ENCODE measurements around the gene HMHB1. TPM values are rescaled to one million over a fixed set of nuclear protein-coding genes. Genes with fewer than 3 reads are reported as not detected.

The HMHB1 gene
- total and polyA plus RNA-seq, 4 donors: not detected

- no peak overlapping the region for H3K4me3 ChIP-seq (ENCODE audit: low read length in 2 of 2)
- H3K9me3 ChIP-seq (ENCODE audit: control insufficient read depth, low read length): no peaks in the 10 kb centered on the region
- intact Hi-C loops (cut with DNase I): no loop called here
- H3K27ac ChIP-seq (ENCODE audit: low read depth in 1 of 2, low read length in 2 of 2): no peak overlapping the region
- H3K36me3 ChIP-seq (ENCODE audit: control insufficient read depth in 1 of 2, insufficient read depth in 2 of 2, low read length in 1 of 2): no peaks in the 10 kb centered on the region
- H3K27me3 ChIP-seq (ENCODE audit: control insufficient read depth in 1 of 2, insufficient read depth in 2 of 2, low read length in 1 of 2): peaks cover 0 to 4% of the 10 kb centered on the region in 2 donors
- DNase-seq (no peak), ATAC-seq (ENCODE audit: low FRiP score) (no peak)
- H3K4me1 ChIP-seq (ENCODE audit: control insufficient read depth in 1 of 2, insufficient read depth in 2 of 2, low read length in 2 of 2): no peaks in the 10 kb centered on the region
Measured at GRCh38 chr5:143841446-143841845, 29.5 kb downstream of the HMHB1 start.

- 92 to 96% methylated on average over 2 of the region's 2 CpGs for WGBS, 2 donors
- H3K9me3 ChIP-seq (ENCODE audit: control insufficient read depth, low read length): no peaks in the 10 kb centered on the region
Measured at GRCh38 chr5:143842920-143843319, 31.0 kb downstream of the HMHB1 start.

GRCh38 chr5:143843461-143843860, 31.5 kb downstream of the HMHB1 start:
- no peak overlapping the region for H3K4me3 ChIP-seq (ENCODE audit: low read length in 2 of 2)
- DNase-seq (no peak), ATAC-seq (ENCODE audit: low FRiP score) (no peak)
- peaks cover 0 to 4% of the 10 kb centered on the region in 2 donors for H3K27me3 ChIP-seq (ENCODE audit: control insufficient read depth in 1 of 2, insufficient read depth in 2 of 2, low read length in 1 of 2)
- H3K27ac ChIP-seq (ENCODE audit: low read depth in 1 of 2, low read length in 2 of 2): no peak overlapping the region
- intact Hi-C loops (cut with DNase I): no loop called here
- H3K9me3 ChIP-seq (ENCODE audit: control insufficient read depth, low read length): no peaks in the 10 kb centered on the region
- H3K36me3 ChIP-seq (ENCODE audit: control insufficient read depth in 1 of 2, insufficient read depth in 2 of 2, low read length in 1 of 2): no peaks in the 10 kb centered on the region
- 77 to 83% methylated on average over 2 of the region's 2 CpGs for WGBS, 2 donors
- no peaks in the 10 kb centered on the region for H3K4me1 ChIP-seq (ENCODE audit: control insufficient read depth in 1 of 2, insufficient read depth in 2 of 2, low read length in 2 of 2)

More at GRCh38 chr5:143842920-143843319, 31.0 kb downstream of the HMHB1 start:
- Histone ChIP-seq H3K27ac (ENCODE audit: low read depth in 1 of 2, low read length in 2 of 2) (no peak overlapping the region), H3K27me3 (ENCODE audit: control insufficient read depth in 1 of 2, insufficient read depth in 2 of 2, low read length in 1 of 2) (peaks cover 0 to 4% of the 10 kb centered on the region in 2 donors), H3K4me1 (ENCODE audit: control insufficient read depth in 1 of 2, insufficient read depth in 2 of 2, low read length in 2 of 2) (no peaks in the 10 kb centered on the region), H3K4me3 (ENCODE audit: low read length in 2 of 2) (no peak overlapping the region), H3K36me3 (ENCODE audit: control insufficient read depth in 1 of 2, insufficient read depth in 2 of 2, low read length in 1 of 2) (no peaks in the 10 kb centered on the region)
- ATAC-seq (ENCODE audit: low FRiP score) (no peak), DNase-seq (no peak)
- intact Hi-C loops (cut with DNase I): no loop called here

- Histone ChIP-seq H3K36me3 (ENCODE audit: control insufficient read depth in 1 of 2, insufficient read depth in 2 of 2, low read length in 1 of 2) (no peaks in the 10 kb centered on the region), H3K4me3 (ENCODE audit: low read length in 2 of 2) (no peak overlapping the region), H3K4me1 (ENCODE audit: control insufficient read depth in 1 of 2, insufficient read depth in 2 of 2, low read length in 2 of 2) (no peaks in the 10 kb centered on the region), H3K27me3 (ENCODE audit: control insufficient read depth in 1 of 2, insufficient read depth in 2 of 2, low read length in 1 of 2) (no peaks in the 10 kb centered on the region), H3K27ac (ENCODE audit: low read depth in 1 of 2, low read length in 2 of 2) (no peak overlapping the region), H3K9me3 (ENCODE audit: control insufficient read depth, low read length) (no peaks in the 10 kb centered on the region)
- no peak for ATAC-seq (ENCODE audit: low FRiP score)
- DNase-seq: no peak
- intact Hi-C loops (cut with DNase I): no loop called here
- WGBS, 2 donors: 75 to 79% methylated on average over 3 of the region's 3 CpGs
Measured at GRCh38 chr5:143850050-143850683, 38.2 kb downstream of the HMHB1 start.

- no peak overlapping the region for H3K27ac ChIP-seq (ENCODE audit: low read depth in 1 of 2, low read length in 2 of 2)
- no peak overlapping the region for H3K4me3 ChIP-seq (ENCODE audit: low read length in 2 of 2)
- DNase-seq (no peak), ATAC-seq (ENCODE audit: low FRiP score) (no peak)
- H3K9me3 ChIP-seq (ENCODE audit: control insufficient read depth, low read length): no peaks in the 10 kb centered on the region
- no peaks in the 10 kb centered on the region for H3K36me3 ChIP-seq (ENCODE audit: control insufficient read depth in 1 of 2, insufficient read depth in 2 of 2, low read length in 1 of 2)
- H3K4me1 ChIP-seq (ENCODE audit: control insufficient read depth in 1 of 2, insufficient read depth in 2 of 2, low read length in 2 of 2): no peaks in the 10 kb centered on the region
- intact Hi-C loops (cut with DNase I): no loop called here
- no peaks in the 10 kb centered on the region for H3K27me3 ChIP-seq (ENCODE audit: control insufficient read depth in 1 of 2, insufficient read depth in 2 of 2, low read length in 1 of 2)
Measured at GRCh38 chr5:143851383-143851782, 39.4 kb downstream of the HMHB1 start.

- WGBS, 2 donors: 93 to 96% methylated on average over 1 of the region's 1 CpG
Measured at GRCh38 chr5:143860211-143860610, 48.2 kb downstream of the HMHB1 start.

GRCh38 chr5:143862271-143862670, 50.3 kb downstream of the HMHB1 start:
- H3K4me1 ChIP-seq (ENCODE audit: control insufficient read depth in 1 of 2, insufficient read depth in 2 of 2, low read length in 2 of 2): no peaks in the 10 kb centered on the region
- intact Hi-C loops (cut with DNase I): no loop called here
- no peak overlapping the region for H3K27ac ChIP-seq (ENCODE audit: low read depth in 1 of 2, low read length in 2 of 2)
- H3K9me3 ChIP-seq (ENCODE audit: control insufficient read depth, low read length): peaks cover 1% of the 10 kb centered on the region
- ATAC-seq (ENCODE audit: low FRiP score) (no peak), DNase-seq (no peak)
- no peaks in the 10 kb centered on the region for H3K36me3 ChIP-seq (ENCODE audit: control insufficient read depth in 1 of 2, insufficient read depth in 2 of 2, low read length in 1 of 2)
- H3K27me3 ChIP-seq (ENCODE audit: control insufficient read depth in 1 of 2, insufficient read depth in 2 of 2, low read length in 1 of 2): no peaks in the 10 kb centered on the region
- H3K4me3 ChIP-seq (ENCODE audit: low read length in 2 of 2): no peak overlapping the region

More at GRCh38 chr5:143860211-143860610, 48.2 kb downstream of the HMHB1 start:
- ATAC-seq (ENCODE audit: low FRiP score) (no peak), DNase-seq (no peak)
- Histone ChIP-seq H3K36me3 (ENCODE audit: control insufficient read depth in 1 of 2, insufficient read depth in 2 of 2, low read length in 1 of 2) (no peaks in the 10 kb centered on the region), H3K4me3 (ENCODE audit: low read length in 2 of 2) (no peak overlapping the region), H3K27ac (ENCODE audit: low read depth in 1 of 2, low read length in 2 of 2) (no peak overlapping the region), H3K27me3 (ENCODE audit: control insufficient read depth in 1 of 2, insufficient read depth in 2 of 2, low read length in 1 of 2) (no peaks in the 10 kb centered on the region), H3K4me1 (ENCODE audit: control insufficient read depth in 1 of 2, insufficient read depth in 2 of 2, low read length in 2 of 2) (no peaks in the 10 kb centered on the region), H3K9me3 (ENCODE audit: control insufficient read depth, low read length) (peaks cover 1% of the 10 kb centered on the region)
- intact Hi-C loops (cut with DNase I): no loop called here

- Histone ChIP-seq H3K27ac (ENCODE audit: low read depth in 1 of 2, low read length in 2 of 2) (no peak overlapping the region), H3K36me3 (ENCODE audit: control insufficient read depth in 1 of 2, insufficient read depth in 2 of 2, low read length in 1 of 2) (no peaks in the 10 kb centered on the region), H3K4me3 (ENCODE audit: low read length in 2 of 2) (no peak overlapping the region), H3K27me3 (ENCODE audit: control insufficient read depth in 1 of 2, insufficient read depth in 2 of 2, low read length in 1 of 2) (no peaks in the 10 kb centered on the region), H3K4me1 (ENCODE audit: control insufficient read depth in 1 of 2, insufficient read depth in 2 of 2, low read length in 2 of 2) (no peaks in the 10 kb centered on the region), H3K9me3 (ENCODE audit: control insufficient read depth, low read length) (no peaks in the 10 kb centered on the region)
- no peak for DNase-seq
- WGBS, 2 donors: 30 to 33% methylated on average over 8 of the region's 8 CpGs
- intact Hi-C loops (cut with DNase I): no loop called here
- ATAC-seq (ENCODE audit: low FRiP score): no peak
Measured at GRCh38 chr5:143865426-143866025, 53.6 kb downstream of the HMHB1 start.
